ENCODE results near the gene CCL8. TPM values are rescaled to one million over a fixed set of nuclear protein-coding genes. Genes with fewer than 3 reads are reported as not detected.

The CCL8 gene
- total and polyA plus RNA-seq, 2 experiments from 2014 or later = 1.6 TPM; not detected in 1

DNA sequence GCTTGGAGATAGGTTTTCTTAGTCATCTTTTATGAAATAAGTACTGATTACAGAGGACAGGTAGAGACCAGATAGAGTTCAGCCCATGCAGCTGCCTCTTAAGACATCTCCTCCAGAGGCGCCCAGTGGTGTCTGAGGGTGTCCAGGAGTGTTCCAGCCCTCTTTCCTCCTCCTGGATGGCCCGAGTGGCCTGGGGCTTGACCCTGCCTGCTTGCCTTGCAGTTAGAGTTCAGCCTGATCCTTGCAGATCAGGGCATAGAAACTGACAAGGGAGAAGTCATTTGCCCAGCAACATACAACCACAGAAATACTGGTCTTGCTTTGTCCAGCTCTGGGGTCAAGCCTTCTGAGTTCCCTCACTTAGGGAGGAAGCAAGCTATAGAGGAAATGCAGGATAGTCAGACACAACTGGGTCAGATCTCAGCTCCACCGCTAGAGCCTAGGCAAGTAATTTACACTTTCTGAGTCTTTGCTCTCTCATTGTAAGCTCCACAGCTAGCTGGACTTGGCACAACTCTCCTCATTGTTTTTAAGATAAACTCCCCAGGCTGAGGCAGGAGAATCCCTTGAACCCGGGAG lies 47.4 kb downstream of the CCL8 start:
- peaks cover 10% of the 10 kb centered on the region for H3K27me3 ChIP-seq
- H3K36me3 ChIP-seq (replicated peaks; ENCODE audit: insufficient read depth, low read depth) = no peaks in the 10 kb centered on the region
- no peaks in the 10 kb centered on the region for H3K9me2 ChIP-seq (replicated peaks; ENCODE audit: insufficient read depth)
- no peaks in the 10 kb centered on the region for H3K79me2 ChIP-seq
- TF ChIP-seq EZH2phosphoT487 (IDR thresholded peaks at IDR 0.05; ENCODE audit: low read depth, severe bottlenecking, unreplicated experiment) (no peak), EZH2 (IDR thresholded peaks at IDR 0.05; ENCODE audit: borderline replicate concordance) (no peak)
- TF ChIP-seq, protein P1, sequence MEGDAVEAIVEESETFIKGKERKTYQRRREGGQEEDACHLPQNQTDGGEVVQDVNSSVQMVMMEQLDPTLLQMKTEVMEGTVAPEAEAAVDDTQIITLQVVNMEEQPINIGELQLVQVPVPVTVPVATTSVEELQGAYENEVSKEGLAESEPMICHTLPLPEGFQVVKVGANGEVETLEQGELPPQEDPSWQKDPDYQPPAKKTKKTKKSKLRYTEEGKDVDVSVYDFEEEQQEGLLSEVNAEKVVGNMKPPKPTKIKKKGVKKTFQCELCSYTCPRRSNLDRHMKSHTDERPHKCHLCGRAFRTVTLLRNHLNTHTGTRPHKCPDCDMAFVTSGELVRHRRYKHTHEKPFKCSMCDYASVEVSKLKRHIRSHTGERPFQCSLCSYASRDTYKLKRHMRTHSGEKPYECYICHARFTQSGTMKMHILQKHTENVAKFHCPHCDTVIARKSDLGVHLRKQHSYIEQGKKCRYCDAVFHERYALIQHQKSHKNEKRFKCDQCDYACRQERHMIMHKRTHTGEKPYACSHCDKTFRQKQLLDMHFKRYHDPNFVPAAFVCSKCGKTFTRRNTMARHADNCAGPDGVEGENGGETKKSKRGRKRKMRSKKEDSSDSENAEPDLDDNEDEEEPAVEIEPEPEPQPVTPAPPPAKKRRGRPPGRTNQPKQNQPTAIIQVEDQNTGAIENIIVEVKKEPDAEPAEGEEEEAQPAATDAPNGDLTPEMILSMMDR (IDR thresholded peaks at IDR 0.05; ENCODE audit: poor library complexity) = no peak
- no peaks in the 10 kb centered on the region for H4K20me1 ChIP-seq (ENCODE audit: insufficient read depth, poor library complexity, severe bottlenecking)
- no peaks in the 10 kb centered on the region for H3K9me3 ChIP-seq (ENCODE audit: low read depth)
- no peak overlapping the region for H3K4me3 ChIP-seq
- DNase-seq (ENCODE audit: low spot score) = no peak
- no peak overlapping the region for H2AFZ ChIP-seq
- H3K27ac ChIP-seq = no peak overlapping the region
- no peak overlapping the region for H3K4me2 ChIP-seq
- WGBS (ENCODE audit: low lambda C conversion rate, missing lambda C conversion rate) = 72% methylated on average over 4 of the region's 4 CpGs
- peaks cover 7% of the 10 kb centered on the region for H3K4me1 ChIP-seq (ENCODE audit: insufficient read depth)

DNA sequence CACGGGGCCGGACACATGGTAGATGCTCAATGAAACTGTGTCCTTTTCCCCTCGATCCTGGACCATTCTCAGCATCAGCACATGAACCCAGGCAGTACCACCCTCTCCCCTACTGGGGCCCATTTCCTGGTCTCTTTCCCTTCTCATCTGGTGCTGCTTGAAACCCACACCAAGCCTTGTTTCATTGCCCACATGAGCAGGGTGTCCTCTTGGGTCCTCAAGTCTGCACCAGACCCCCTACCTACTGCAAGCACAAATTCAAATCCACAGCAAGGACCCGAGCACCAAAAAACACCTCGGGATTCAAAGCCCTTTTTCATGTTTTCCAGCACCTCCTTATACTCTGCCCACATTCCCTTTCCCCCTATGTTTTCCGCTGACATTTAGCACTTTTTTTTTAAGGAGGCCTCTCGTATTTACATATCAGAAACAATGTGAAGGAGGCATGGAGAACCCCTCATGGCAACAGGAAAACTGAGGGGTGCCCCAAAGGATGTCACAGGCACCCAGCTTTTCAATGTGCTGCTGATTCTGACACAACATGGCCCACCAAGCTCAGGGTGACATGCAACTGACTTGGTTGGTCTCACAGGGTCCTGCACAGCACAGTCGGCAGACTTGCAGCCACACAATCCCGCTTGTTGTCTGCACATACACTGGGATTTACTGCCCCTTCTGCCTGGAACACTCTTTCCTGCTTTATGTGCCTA lies 48.4 kb downstream of the CCL8 start:
- no peak overlapping the region for H2AFZ ChIP-seq
- no peak overlapping the region for H3K27ac ChIP-seq
- no peak overlapping the region for H3K4me2 ChIP-seq
- 90% methylated on average over 9 of the region's 9 CpGs for WGBS (ENCODE audit: low lambda C conversion rate, missing lambda C conversion rate)
- H4K20me1 ChIP-seq (ENCODE audit: insufficient read depth, poor library complexity, severe bottlenecking) = no peaks in the 10 kb centered on the region
- DNase-seq (ENCODE audit: low spot score) = no peak
- H3K4me1 ChIP-seq (ENCODE audit: insufficient read depth) = peaks cover 11% of the 10 kb centered on the region
- peaks cover 10% of the 10 kb centered on the region for H3K27me3 ChIP-seq
- H3K79me2 ChIP-seq = no peaks in the 10 kb centered on the region
- no peaks in the 10 kb centered on the region for H3K9me3 ChIP-seq (ENCODE audit: low read depth)
- no peak overlapping the region for H3K4me3 ChIP-seq
- no peaks in the 10 kb centered on the region for H3K9me2 ChIP-seq (replicated peaks; ENCODE audit: insufficient read depth)
- no peaks in the 10 kb centered on the region for H3K36me3 ChIP-seq (replicated peaks; ENCODE audit: insufficient read depth, low read depth)
- TF ChIP-seq EZH2 (IDR thresholded peaks at IDR 0.05; ENCODE audit: borderline replicate concordance) (no peak), EZH2phosphoT487 (IDR thresholded peaks at IDR 0.05; ENCODE audit: low read depth, severe bottlenecking, unreplicated experiment) (no peak)
- TF ChIP-seq, protein P1 (IDR thresholded peaks at IDR 0.05; ENCODE audit: poor library complexity) = no peak

DNA sequence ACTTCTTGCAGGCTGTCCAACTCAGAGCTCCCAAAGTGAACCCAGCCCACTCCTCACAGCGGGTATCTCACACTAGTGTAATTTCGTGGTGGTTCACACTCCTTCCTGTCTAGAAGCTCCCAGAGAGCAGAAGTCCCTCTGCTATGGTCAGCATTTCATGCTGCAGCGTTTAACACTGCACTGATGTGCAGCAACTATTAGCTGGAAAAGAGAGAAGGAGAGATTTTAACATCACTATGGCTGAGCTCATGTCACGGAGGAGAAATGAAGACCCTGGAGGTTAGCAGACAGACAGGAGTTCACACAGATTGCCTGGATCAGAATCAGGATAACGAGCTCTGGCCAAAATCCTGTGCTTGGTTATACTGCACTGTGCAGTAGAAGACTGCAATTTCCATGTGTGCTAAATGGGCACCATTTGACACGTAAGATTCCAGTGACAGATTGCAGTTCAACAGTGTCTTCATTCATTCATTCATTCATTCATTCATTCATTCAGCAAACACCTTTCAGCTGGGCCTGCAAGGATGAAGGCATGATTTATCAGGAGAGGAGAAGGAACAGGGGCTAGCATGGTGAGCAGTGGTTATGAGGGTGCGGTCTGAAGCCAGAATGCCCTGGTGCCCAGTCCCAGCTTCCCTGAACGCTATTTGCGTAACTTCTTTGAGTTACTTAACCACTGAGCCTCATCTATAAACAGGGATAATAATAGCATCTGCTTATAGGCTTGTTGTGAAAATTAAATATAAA lies 49.1 kb downstream of the CCL8 start:
- no peak for DNase-seq (ENCODE audit: low spot score)
- Histone ChIP-seq H2AFZ (no peak overlapping the region), H4K20me1 (ENCODE audit: insufficient read depth, poor library complexity, severe bottlenecking) (no peaks in the 10 kb centered on the region), H3K27ac (no peak overlapping the region), H3K4me2 (no peak overlapping the region), H3K9me3 (ENCODE audit: low read depth) (no peaks in the 10 kb centered on the region), H3K36me3 (replicated peaks; ENCODE audit: insufficient read depth, low read depth) (no peaks in the 10 kb centered on the region), H3K9me2 (replicated peaks; ENCODE audit: insufficient read depth) (no peaks in the 10 kb centered on the region), H3K4me3 (no peak overlapping the region), H3K79me2 (no peaks in the 10 kb centered on the region), H3K4me1 (ENCODE audit: insufficient read depth) (peaks cover 11% of the 10 kb centered on the region), H3K27me3 (peaks cover 10% of the 10 kb centered on the region)
- TF ChIP-seq EZH2 (IDR thresholded peaks at IDR 0.05; ENCODE audit: borderline replicate concordance) (no peak), EZH2phosphoT487 (IDR thresholded peaks at IDR 0.05; ENCODE audit: low read depth, severe bottlenecking, unreplicated experiment) (no peak)
- TF ChIP-seq, protein P1 (IDR thresholded peaks at IDR 0.05; ENCODE audit: poor library complexity) = no peak
- WGBS (ENCODE audit: low lambda C conversion rate, missing lambda C conversion rate) = 82% methylated on average over 9 of the region's 9 CpGs

Data from hepatocyte (in vitro differentiated cells).